Measurements from ENCODE around the gene LRIT3.

The LRIT3 gene

DNA sequence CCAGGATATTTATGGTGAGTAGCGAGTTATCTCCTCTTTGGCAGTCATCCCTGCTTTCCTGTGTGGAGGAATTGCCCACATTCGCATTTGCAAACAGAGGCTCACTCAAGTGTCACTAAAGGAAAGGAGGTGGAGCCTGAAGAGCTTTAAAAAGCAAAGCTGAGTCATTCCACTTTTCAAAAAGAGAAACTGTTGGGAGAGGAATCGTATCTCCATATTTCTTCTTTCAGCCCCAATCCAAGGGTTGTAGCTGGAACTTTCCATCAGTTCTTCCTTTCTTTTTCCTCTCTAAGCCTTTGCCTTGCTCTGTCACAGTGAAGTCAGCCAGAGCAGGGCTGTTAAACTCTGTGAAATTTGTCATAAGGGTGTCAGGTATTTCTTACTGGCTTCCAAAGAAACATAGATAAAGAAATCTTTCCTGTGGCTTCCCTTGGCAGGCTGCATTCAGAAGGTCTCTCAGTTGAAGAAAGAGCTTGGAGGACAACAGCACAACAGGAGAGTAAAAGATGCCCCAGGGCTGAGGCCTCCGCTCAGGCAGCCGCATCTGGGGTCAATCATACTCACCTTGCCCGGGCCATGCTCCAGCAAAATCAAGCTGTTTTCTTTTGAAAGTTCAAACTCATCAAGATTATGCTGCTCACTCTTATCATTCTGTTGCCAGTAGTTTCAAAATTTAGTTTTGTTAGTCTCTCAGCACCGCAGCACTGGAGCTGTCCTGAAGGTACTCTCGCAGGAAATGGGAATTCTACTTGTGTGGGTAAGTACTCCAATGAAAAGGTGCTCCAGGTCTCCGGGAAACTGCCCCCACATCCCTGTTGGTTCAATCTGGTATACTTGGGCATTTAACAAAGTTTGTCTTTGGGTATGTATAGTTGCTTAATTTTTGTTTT lies 65.0 kb downstream of the LRIT3 start, which contains the start of gene EGF:
Gene EGF (plus strand): TSS at position 178 of the 890 bp plus-strand sequence. CDS start 453 bp downstream, at position 631.
- DNase-seq (ENCODE audit: low read depth) = no peak

DNA sequence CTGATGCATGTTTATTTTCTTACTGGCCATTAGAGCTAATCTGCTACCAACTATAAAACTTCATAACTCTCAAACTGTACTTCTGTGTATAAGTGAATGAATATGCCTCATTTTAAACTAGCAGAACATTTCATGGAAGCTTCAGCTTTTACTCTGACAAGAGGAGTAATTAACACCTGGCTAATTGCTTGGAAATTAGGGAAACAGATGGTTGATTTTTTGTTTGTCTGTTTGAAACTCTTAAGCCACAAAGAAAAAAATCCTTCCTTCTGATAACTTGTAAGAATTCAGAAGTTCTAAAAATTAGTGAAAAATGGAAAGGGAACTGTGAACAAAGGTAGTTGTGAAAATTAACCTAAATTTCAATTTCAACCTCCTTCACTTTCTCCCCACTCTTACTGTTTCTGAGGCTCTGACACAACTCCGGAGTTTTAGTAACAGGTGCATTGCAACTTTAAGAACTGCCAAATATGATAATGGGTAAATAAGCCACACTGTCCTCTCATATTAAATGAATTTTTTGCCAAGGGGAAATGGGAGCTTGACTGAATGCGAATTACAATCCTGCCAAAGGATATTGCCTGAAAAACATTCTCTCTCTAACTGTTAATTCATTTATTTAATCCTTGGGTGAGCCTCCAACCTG lies 65.8 kb downstream of the LRIT3 start:
- no peak for DNase-seq (ENCODE audit: low read depth)

DNA sequence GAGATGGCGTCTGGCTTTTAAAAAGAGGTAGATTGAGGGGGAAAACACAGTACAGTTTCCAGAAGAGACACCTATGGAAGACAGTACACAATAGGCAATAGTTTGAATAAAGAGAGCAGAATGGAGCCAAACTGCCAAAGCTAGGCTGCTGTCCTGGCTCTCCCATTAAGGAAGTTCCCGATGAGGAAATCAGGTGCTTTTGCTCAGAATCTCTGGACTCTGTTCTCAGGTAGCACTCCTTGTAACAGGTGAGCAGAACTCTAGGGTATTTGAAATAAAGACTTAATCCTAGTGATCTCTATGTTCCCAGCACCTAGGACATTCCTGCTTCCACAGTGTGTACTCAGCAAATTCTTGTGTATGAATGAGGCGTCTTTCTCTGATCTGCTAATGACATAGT lies 66.4 kb downstream of the LRIT3 start:
- no peak for DNase-seq (ENCODE audit: low read depth)

DNA sequence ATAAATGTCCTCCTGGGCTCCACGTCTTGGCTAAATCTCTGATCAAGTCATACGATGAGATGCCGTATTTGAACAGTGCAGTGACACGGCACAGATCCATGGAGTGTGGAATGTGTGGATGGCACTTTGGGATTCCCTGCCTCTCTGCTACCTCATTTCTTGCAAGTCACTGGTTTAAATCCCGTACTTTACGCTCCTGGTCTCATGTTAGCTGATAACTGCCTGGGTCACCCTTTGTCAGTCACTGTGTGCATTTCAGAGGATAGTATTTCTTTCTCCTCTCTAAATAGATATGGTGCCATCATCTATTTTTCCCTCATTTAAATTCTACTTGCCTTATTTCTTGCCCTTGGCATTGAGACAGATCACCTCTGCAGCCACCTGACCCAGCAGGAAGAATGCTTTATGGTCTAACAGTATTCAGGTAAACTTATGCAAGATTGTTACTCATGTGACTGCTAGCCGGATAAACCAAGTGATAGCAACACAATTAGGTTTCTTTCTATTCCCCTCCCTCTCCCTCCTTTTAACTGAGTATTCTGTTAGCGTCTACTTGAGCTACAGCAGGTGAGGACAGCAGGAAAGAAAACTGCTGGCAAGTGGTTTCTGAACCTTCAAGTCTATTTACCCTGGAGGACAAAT lies 67.6 kb downstream of the LRIT3 start:
- no peak for DNase-seq (ENCODE audit: low read depth)

DNA sequence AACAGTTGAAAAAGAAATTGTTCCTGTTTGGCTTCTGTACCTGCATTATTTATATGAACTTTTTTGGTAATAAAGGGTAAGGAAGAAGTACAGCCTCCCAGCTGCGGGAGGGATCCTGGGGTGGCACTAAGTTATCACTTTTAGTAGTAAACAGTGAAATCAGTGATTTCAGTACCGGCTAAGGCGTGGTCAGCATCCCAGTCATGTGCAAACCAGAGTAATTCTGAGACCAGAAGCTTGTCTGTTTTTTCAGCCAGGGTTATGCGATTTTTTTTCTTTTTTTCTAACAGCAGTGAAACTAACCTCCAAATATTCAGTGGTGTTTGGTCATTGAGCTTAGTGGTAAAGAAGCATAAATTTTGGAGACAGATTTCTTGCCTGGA lies 68.1 kb downstream of the LRIT3 start:
- DNase-seq (ENCODE audit: low read depth) = no peak

DNA sequence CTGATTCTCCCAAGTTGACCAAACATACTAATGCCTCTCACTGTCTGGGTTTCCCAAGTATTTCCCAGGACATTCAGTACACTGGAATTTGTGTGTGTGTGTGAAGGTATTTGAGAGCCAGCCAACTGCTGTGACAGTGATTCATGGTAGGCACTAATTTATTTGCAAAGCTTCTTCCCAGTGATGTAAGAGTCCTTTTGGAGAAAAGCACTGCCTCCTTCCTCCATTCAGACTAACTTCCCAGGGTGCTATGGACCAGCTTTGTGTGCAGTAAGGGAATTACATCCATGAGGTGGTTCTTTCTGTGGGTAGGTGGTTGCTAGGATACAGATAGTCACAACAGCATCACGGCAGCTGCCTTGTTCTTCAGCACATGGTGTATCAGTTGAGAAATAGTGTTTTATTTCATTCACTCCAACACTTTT lies 73.5 kb downstream of the LRIT3 start:
- no peak for DNase-seq (ENCODE audit: low read depth)
